NCI-H524 (cell line): ENCODE results near the gene SSPN.

Experiments used
- DNase-seq, 2 experiments: peaks; one replicate each; lab custom pipeline; 2025; lab: John Stamatoyannopoulos, UW

The SSPN gene

GRCh38 chr12:26195250-26195640 is at the start of gene SSPN:
SSPN (plus strand) TSS chr12:26195573; CDS start chr12:26195673, 100 bp downstream.
- peak; percentile 22 to 53 for DNase-seq

- DNase-seq, result no peak
Measured at GRCh38 chr12:26148291-26148690, 47.1 kb upstream of the SSPN start.

- no peak for DNase-seq
Measured at GRCh38 chr12:26149968-26150500, 45.3 kb upstream of the SSPN start.

GRCh38 chr12:26150736-26151450 is 44.5 kb upstream of the SSPN start:
- DNase-seq, result no peak

GRCh38 chr12:26152507-26153102 is 42.8 kb upstream of the SSPN start:
- DNase-seq, result no peak

GRCh38 chr12:26153421-26154154 is 41.8 kb upstream of the SSPN start:
- no peak for DNase-seq

- DNase-seq, result no peak
Measured at GRCh38 chr12:26156201-26156871, 39.0 kb upstream of the SSPN start.

GRCh38 chr12:26157001-26157400 is 38.4 kb upstream of the SSPN start:
- DNase-seq, result no peak

- DNase-seq, result no peak
Measured at GRCh38 chr12:26158078-26158764, 37.2 kb upstream of the SSPN start.

- DNase-seq, result no peak
Measured at GRCh38 chr12:26162174-26162573, 33.2 kb upstream of the SSPN start.

GRCh38 chr12:26162905-26163304 is 32.5 kb upstream of the SSPN start:
- DNase-seq, result no peak

GRCh38 chr12:26164118-26164517 is 31.3 kb upstream of the SSPN start:
- DNase-seq, result no peak

GRCh38 chr12:26172013-26172412 is 23.4 kb upstream of the SSPN start:
- DNase-seq, result no peak

- no peak for DNase-seq
Measured at GRCh38 chr12:26172539-26172938, 22.8 kb upstream of the SSPN start.

GRCh38 chr12:26172946-26173552 is 22.3 kb upstream of the SSPN start:
- DNase-seq, result no peak

- DNase-seq, result no peak
Measured at GRCh38 chr12:26176725-26177124, 18.6 kb upstream of the SSPN start.

- no peak for DNase-seq
Measured at GRCh38 chr12:26177283-26177682, 18.1 kb upstream of the SSPN start.

- DNase-seq, result no peak
Measured at GRCh38 chr12:26179826-26180225, 15.5 kb upstream of the SSPN start.

- no peak for DNase-seq
Measured at GRCh38 chr12:26182377-26182776, 13.0 kb upstream of the SSPN start.

GRCh38 chr12:26185532-26186320 is 9.6 kb upstream of the SSPN start:
- DNase-seq, result no peak
